ENCODE data around the gene ANO6. TPM values are rescaled to one million over a fixed set of nuclear protein-coding genes. Genes with fewer than 3 reads are reported as not detected.
A peak's percentile ranks its signal among the peaks of the same experiment; 100 is the strongest.

ANO6 gene
- total RNA-seq, 2 donors from 2014 or later = 13.2 to 21.2 TPM

GRCh38 chr12:45475594-45475993 is 259.7 kb downstream of the ANO6 start:
- Histone ChIP-seq H3K27me3 (no peaks in the 10 kb centered on the region), H3K9me3 (no peaks in the 10 kb centered on the region), H3K27ac (no peak overlapping the region), H3K9ac (ENCODE audit: low read depth in 2 of 2, low read length in 2 of 2) (no peak overlapping the region), H3K4me1 (no peaks in the 10 kb centered on the region), H3K36me3 (no peaks in the 10 kb centered on the region), H3K4me3 (no peak overlapping the region)
- DNase-seq = no peak
- no peak for TF ChIP-seq CTCF (IDR thresholded peaks at IDR 0.05)
- intact Hi-C loops (cut with DNase I) = no loop called here

GRCh38 chr12:45477526-45477925 is 261.6 kb downstream of the ANO6 start:
- TF ChIP-seq CTCF (IDR thresholded peaks at IDR 0.05) = no peak
- no peaks in the 10 kb centered on the region for H3K9me3 ChIP-seq
- intact Hi-C loops (cut with DNase I) = no loop called here
- H3K27me3 ChIP-seq = no peaks in the 10 kb centered on the region
- H3K4me1 ChIP-seq = no peaks in the 10 kb centered on the region
- no peaks in the 10 kb centered on the region for H3K36me3 ChIP-seq
- H3K9ac ChIP-seq (ENCODE audit: low read depth in 2 of 2, low read length in 2 of 2) = no peak overlapping the region
- no peak for DNase-seq
- no peak overlapping the region for H3K4me3 ChIP-seq
- H3K27ac ChIP-seq = no peak overlapping the region

- Histone ChIP-seq H3K9me3 (no peaks in the 10 kb centered on the region), H3K27me3 (no peaks in the 10 kb centered on the region), H3K27ac (no peak overlapping the region), H3K9ac (ENCODE audit: low read depth in 2 of 2, low read length in 2 of 2) (no peak overlapping the region), H3K4me1 (no peaks in the 10 kb centered on the region), H3K4me3 (no peak overlapping the region), H3K36me3 (no peaks in the 10 kb centered on the region)
- intact Hi-C loops (cut with DNase I) = no loop called here
- TF ChIP-seq CTCF (IDR thresholded peaks at IDR 0.05) = no peak
- DNase-seq = no peak
Observed at GRCh38 chr12:45478931-45479330, 263.0 kb downstream of the ANO6 start.

GRCh38 chr12:45481746-45482145 is 265.9 kb downstream of the ANO6 start:
- Histone ChIP-seq H3K9me3 (no peaks in the 10 kb centered on the region), H3K9ac (ENCODE audit: low read depth in 2 of 2, low read length in 2 of 2) (no peak overlapping the region), H3K27me3 (no peaks in the 10 kb centered on the region), H3K36me3 (no peaks in the 10 kb centered on the region), H3K27ac (no peak overlapping the region), H3K4me1 (no peaks in the 10 kb centered on the region), H3K4me3 (no peak overlapping the region)
- no peak for TF ChIP-seq CTCF (IDR thresholded peaks at IDR 0.05)
- DNase-seq = no peak
- intact Hi-C loops (cut with DNase I) = no loop called here

GRCh38 chr12:45483571-45483970 is 267.7 kb downstream of the ANO6 start:
- Histone ChIP-seq H3K4me3 (no peak overlapping the region), H3K27ac (no peak overlapping the region), H3K36me3 (no peaks in the 10 kb centered on the region), H3K4me1 (no peaks in the 10 kb centered on the region), H3K9ac (ENCODE audit: low read depth in 2 of 2, low read length in 2 of 2) (no peak overlapping the region), H3K27me3 (no peaks in the 10 kb centered on the region), H3K9me3 (no peaks in the 10 kb centered on the region)
- no peak for TF ChIP-seq CTCF (IDR thresholded peaks at IDR 0.05)
- intact Hi-C loops (cut with DNase I) = no loop called here
- peak; percentile 22 for DNase-seq

Other genes with a start within 250 kb of the ANO6 start
- gene DBX2, start 165.0 kb upstream of the ANO6 start, total RNA-seq = not detected